PFSK-1 (cell line): Measurements from ENCODE around the gene TM4SF20.

Source experiments
- POLR2AphosphoS5 ChIP-seq: IDR thresholded peaks from 2 replicates; pipeline ENCODE4 v1.6.1; 2012; ENCODE audit warnings: low read depth, mild to moderate bottlenecking, control low read depth, low read length, moderate library complexity
- TAF1 ChIP-seq: IDR thresholded peaks from 2 replicates; pipeline ENCODE4 v1.6.1; 2012; ENCODE audit warnings: low read length, control low read depth, borderline replicate concordance; ENCODE audit not compliant: insufficient read depth

DNA sequence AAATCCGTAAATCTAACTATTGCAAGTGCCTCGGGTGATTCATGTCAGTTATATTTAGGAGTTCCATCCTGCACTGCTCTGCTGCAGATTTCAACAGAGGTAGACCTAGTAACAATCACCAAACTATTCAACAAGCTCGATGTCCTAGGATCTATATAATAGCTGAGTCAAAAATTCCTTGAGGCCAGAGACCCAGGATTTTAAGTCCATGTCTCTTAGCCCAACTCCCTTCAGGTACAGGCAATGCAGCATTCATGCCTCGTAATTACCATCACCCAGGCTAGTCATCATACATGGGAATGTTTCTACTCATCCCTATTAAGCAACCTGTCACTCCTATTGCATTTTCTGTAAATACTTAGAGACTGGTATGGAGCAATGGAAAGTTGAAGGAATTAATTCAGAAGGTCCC, 729 bp downstream of the TM4SF20 start:
- TF ChIP-seq POLR2AphosphoS5 = no peak
- TF ChIP-seq TAF1 = no peak
